ENCODE data around the gene NCOA7. TPM values are rescaled to one million over a fixed set of nuclear protein-coding genes. Genes with fewer than 3 reads are reported as not detected.

NCOA7 gene
- total RNA-seq, 3 donors from 2014 or later, result 62.6 to 94.7 (median 82.4) TPM

- peak overlapping the region; percentile 4 to 14 for H3K27ac ChIP-seq
- intact Hi-C loops (cut with DNase I; ENCODE audit: low total_unique reads), result no loop called here
- peaks cover 0 to 5% of the 10 kb centered on the region in 2 donors for H3K4me1 ChIP-seq
- H3K36me3 ChIP-seq, result peaks cover 3% of the 10 kb centered on the region
- DNase-seq (ENCODE audit: low spot score in 2 of 2), result no peak
- no peak overlapping the region for H3K4me3 ChIP-seq
- no peaks in the 10 kb centered on the region for H3K9me3 ChIP-seq
- no peak for TF ChIP-seq CTCF (IDR thresholded peaks at IDR 0.05)
- no peak for TF ChIP-seq POLR2A (IDR thresholded peaks at IDR 0.05)
- H3K27me3 ChIP-seq, result no peaks in the 10 kb centered on the region
Measured at GRCh38 chr6:125924169-125924568, 133.4 kb downstream of the NCOA7 start.

GRCh38 chr6:125924697-125925358, 134.1 kb downstream of the NCOA7 start:
- peak overlapping the region in 1 of 2 donors; percentile 14 for H3K27ac ChIP-seq
- no peak for TF ChIP-seq CTCF (IDR thresholded peaks at IDR 0.05)
- H3K27me3 ChIP-seq, result no peaks in the 10 kb centered on the region
- no peak for DNase-seq (ENCODE audit: low spot score in 2 of 2)
- no peaks in the 10 kb centered on the region for H3K9me3 ChIP-seq
- H3K4me3 ChIP-seq, result no peak overlapping the region
- H3K4me1 ChIP-seq, result peaks cover 0 to 5% of the 10 kb centered on the region in 2 donors
- peaks cover 3% of the 10 kb centered on the region for H3K36me3 ChIP-seq
- intact Hi-C loops (cut with DNase I; ENCODE audit: low total_unique reads), result no loop called here

GRCh38 chr6:125926711-125927110, 136.0 kb downstream of the NCOA7 start:
- peaks cover 3% of the 10 kb centered on the region for H3K36me3 ChIP-seq
- H3K27me3 ChIP-seq, result no peaks in the 10 kb centered on the region
- H3K4me3 ChIP-seq, result no peak overlapping the region
- H3K4me1 ChIP-seq, result peaks cover 0 to 5% of the 10 kb centered on the region in 2 donors
- intact Hi-C loops (cut with DNase I; ENCODE audit: low total_unique reads), result no loop called here
- no peak for DNase-seq (ENCODE audit: low spot score in 2 of 2)
- no peaks in the 10 kb centered on the region for H3K9me3 ChIP-seq
- no peak overlapping the region for H3K27ac ChIP-seq
- TF ChIP-seq CTCF (IDR thresholded peaks at IDR 0.05) (no peak), POLR2A (IDR thresholded peaks at IDR 0.05) (no peak), POLR2AphosphoS5 (IDR thresholded peaks at IDR 0.05) (no peak)

- H3K4me1 ChIP-seq, result peaks cover 0 to 4% of the 10 kb centered on the region in 2 donors
- intact Hi-C loops (cut with DNase I; ENCODE audit: low total_unique reads), result no loop called here
- H3K27ac ChIP-seq, result peak overlapping the region in 1 of 2 donors; percentile 30
- DNase-seq (ENCODE audit: low spot score in 2 of 2), result no peak
- peaks cover 3% of the 10 kb centered on the region for H3K36me3 ChIP-seq
- no peaks in the 10 kb centered on the region for H3K9me3 ChIP-seq
- TF ChIP-seq CTCF (IDR thresholded peaks at IDR 0.05) (no peak), POLR2AphosphoS5 (IDR thresholded peaks at IDR 0.05) (no peak), POLR2A (IDR thresholded peaks at IDR 0.05) (no peak)
- no peaks in the 10 kb centered on the region for H3K27me3 ChIP-seq
- H3K4me3 ChIP-seq, result no peak overlapping the region
Measured at GRCh38 chr6:125927761-125928160, 137.0 kb downstream of the NCOA7 start.

GRCh38 chr6:125930765-125931418, 140.1 kb downstream of the NCOA7 start:
- Histone ChIP-seq H3K27ac (no peak overlapping the region), H3K4me3 (no peak overlapping the region), H3K27me3 (no peaks in the 10 kb centered on the region), H3K36me3 (peaks cover 3% of the 10 kb centered on the region), H3K9me3 (no peaks in the 10 kb centered on the region), H3K4me1 (no peaks in the 10 kb centered on the region)
- intact Hi-C loops (cut with DNase I; ENCODE audit: low total_unique reads), result no loop called here
- DNase-seq (ENCODE audit: low spot score in 2 of 2), result no peak
- TF ChIP-seq POLR2AphosphoS5 (IDR thresholded peaks at IDR 0.05), result no peak
- TF ChIP-seq POLR2A (IDR thresholded peaks at IDR 0.05), result no peak
- TF ChIP-seq CTCF (IDR thresholded peaks at IDR 0.05), result no peak
